NCI-H187 treated with DMSO at 0.1 percent for 48 hours (cell line): ENCODE data around the gene MPRIP.

ENCODE experiments used
- DNase-seq: peaks from one replicate; lab custom pipeline; 2025; lab: John Stamatoyannopoulos, UW

Gene MPRIP

DNA sequence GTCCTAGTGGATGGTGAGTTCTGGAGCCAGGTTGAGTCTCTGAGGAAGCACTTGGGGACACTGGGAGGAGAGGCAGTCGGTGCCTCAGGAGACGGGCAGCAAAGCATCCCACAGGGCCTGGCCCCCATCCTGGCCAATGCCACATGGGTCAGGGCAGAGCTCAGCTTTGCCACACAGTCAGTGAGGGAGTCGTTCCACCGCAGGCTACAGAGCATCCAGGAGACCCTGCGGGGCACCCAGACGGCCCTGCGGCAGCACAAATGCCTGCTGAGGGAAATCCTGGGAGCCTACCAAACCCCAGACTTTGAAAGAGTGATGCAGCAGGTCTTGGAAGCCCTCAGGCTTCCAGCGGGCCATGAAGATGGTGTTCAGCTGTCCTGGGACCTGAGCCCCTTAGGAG is 124.2 kb downstream of the MPRIP start:
- no peak for DNase-seq

DNA sequence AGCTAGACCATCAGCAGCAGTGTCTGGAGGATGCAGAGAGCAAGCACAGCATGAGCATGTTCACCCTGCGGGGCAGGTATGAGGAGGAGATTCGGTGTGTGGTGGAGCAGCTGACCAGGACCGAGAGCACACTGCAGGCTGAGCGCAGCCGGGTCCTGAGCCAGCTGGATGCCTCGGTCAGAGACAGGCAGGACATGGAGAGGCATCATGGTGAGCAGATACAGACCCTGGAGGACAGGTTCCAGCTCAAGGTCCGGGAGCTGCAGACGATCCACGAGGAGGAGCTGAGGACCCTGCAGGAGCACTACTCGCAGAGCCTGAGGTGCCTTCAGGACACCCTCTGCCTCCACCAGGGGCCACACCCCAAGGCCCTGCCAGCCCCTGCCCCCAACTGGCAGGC is 125.1 kb downstream of the MPRIP start:
- DNase-seq = no peak

DNA sequence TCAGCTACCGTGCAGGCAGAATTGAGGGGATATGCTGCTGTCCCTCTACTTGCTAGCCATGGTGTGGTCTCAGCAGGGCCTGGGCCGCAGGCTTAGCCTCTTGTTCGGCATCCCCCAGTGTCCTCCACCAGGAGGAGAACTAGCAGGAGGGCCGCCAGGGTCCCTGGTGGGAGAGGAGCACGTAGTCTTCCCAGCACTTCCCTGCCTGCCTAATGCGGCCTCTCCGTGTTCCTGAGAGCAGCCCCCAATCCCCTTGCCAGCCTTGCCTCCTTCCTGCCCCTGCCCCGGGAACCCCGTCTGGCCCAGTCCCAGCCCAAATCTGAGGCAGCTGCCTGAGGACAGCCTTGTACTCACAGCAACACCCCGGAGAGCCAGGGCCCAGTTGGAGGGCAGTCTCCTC is 125.7 kb downstream of the MPRIP start:
- no peak for DNase-seq

DNA sequence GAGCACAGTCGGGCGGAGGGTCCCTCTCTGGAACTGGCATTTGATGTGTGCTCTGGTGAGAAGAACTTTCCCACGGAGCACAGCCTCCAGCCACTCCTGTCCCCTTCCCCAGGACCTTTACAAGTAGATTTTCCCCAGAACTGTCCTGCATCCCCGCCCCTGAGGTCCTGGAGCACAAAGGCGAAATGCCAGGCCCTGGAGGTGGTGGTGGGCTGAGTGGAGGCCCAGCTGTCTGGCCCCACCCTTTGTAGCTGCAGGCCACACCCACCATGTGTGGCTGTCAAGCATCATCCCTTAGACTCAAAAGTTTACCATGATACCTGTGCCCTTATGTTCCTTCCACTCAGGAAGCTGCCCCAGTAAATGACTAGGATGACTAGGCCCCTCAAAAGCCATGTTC is 126.1 kb downstream of the MPRIP start:
- DNase-seq = no peak

DNA sequence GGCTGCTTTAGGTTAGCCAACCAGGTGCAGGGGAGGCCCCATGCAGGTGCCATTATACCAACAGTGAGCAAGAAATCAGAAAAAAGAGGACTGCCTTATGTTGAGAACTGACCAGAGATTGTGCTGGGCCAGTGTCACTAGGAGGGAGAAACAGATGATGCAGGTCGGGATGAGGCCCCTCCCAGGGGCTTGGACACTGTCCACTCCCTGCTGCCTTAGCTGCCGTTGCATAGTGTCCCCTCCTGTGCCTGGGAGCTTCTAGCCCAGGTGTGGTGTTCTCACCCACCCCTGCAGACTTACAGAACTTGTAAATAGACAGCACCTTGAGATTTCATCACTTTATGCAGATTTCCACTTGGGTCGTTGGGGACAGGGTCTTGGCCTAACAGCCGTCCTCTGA is 127.1 kb downstream of the MPRIP start:
- no peak for DNase-seq

- no peak for DNase-seq
Observed at GRCh38 chr17:17170346-17170985, 128.2 kb downstream of the MPRIP start.

GRCh38 chr17:17171186-17171585 is 128.9 kb downstream of the MPRIP start:
- no peak for DNase-seq

- DNase-seq = no peak
Observed at GRCh38 chr17:17172001-17172939, 130.0 kb downstream of the MPRIP start.

- no peak for DNase-seq
Observed at GRCh38 chr17:17172990-17173389, 130.7 kb downstream of the MPRIP start.

GRCh38 chr17:17173921-17174320 is 131.7 kb downstream of the MPRIP start:
- no peak for DNase-seq

DNA sequence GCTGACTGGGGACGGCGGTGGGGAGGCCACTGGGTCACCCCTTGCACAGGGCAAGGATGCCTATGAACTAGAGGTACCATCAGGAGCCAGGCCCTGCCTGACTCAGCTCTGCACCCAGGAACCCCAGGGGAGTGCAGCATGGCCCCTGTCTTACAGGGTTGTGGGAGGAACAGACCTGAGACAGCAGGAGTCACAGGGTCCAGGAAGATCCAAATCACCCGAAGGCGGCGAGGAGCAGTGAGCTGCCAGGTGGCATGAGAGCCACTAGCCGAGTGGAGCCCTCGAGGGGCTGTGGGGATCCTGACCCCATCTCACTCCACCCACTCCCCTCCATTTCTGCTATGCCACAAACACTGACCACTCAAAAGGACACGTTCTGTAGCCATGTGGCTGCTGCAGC is 133.1 kb downstream of the MPRIP start:
- DNase-seq = no peak

GRCh38 chr17:17175917-17176316 is 133.7 kb downstream of the MPRIP start:
- no peak for DNase-seq

GRCh38 chr17:17176341-17176740 is 134.1 kb downstream of the MPRIP start:
- DNase-seq = no peak

GRCh38 chr17:17177176-17177575 is 134.9 kb downstream of the MPRIP start:
- DNase-seq = no peak

- no peak for DNase-seq
Observed at GRCh38 chr17:17179371-17179827, 137.1 kb downstream of the MPRIP start.

DNA sequence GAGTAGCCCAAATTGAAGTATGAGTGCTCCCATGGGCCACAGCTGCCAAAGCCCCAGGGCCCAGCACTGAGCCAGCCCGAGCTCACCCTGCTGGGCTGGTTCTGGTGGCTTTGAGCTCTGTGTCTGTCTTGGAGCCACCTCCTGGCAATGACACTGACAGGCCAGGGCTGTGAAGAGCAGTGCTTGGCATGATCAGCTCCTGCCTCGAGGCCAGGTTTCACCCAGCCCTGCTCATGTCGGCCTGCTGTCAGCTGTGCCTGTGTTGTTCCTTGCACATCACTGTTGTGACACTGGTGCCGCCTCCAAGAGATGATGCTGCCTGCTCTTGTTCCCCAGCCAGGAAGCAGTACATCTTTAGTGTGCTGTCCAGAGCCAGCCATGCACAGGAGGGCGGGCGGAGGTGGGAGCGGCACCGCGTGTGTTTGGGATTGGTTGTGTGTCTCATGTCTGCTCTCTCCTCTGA is 137.9 kb downstream of the MPRIP start:
- DNase-seq = no peak

DNA sequence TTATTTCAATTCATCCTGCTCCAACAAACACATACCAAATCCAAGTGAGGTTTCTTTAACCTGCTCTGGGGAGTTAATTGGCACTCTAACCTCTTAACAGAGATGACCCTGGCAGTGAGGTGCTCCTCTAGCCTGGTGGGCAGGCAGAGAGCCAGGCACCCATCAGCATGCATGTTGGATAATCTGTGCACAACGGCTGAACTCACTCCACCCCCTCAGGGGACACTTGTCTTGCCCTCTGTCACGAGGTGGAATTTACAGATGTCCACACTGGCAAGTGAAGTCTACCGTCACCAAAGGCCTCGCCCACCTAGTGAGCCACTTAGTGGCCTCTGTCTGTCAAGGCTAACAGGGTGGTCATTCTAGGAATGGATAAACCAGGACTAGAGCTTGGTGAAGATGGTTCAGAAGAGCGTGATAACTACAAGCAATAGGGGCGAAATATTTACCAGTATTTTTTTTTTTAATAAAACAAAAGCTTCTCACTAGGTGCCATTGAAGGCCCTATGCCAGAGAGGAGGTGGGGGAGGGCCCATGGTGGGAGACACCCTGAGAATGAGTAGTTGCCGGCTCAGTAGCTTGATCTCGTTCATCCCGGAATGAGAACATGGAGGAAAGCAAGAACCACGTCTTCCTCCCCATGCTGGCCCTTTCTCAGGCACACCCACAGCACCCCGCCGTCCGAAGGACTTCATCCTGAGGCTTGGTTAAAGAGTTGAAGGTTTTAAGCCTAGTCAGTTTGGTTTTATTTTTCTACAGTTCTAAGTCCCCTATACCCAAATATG is 138.7 kb downstream of the MPRIP start:
- DNase-seq = no peak

DNA sequence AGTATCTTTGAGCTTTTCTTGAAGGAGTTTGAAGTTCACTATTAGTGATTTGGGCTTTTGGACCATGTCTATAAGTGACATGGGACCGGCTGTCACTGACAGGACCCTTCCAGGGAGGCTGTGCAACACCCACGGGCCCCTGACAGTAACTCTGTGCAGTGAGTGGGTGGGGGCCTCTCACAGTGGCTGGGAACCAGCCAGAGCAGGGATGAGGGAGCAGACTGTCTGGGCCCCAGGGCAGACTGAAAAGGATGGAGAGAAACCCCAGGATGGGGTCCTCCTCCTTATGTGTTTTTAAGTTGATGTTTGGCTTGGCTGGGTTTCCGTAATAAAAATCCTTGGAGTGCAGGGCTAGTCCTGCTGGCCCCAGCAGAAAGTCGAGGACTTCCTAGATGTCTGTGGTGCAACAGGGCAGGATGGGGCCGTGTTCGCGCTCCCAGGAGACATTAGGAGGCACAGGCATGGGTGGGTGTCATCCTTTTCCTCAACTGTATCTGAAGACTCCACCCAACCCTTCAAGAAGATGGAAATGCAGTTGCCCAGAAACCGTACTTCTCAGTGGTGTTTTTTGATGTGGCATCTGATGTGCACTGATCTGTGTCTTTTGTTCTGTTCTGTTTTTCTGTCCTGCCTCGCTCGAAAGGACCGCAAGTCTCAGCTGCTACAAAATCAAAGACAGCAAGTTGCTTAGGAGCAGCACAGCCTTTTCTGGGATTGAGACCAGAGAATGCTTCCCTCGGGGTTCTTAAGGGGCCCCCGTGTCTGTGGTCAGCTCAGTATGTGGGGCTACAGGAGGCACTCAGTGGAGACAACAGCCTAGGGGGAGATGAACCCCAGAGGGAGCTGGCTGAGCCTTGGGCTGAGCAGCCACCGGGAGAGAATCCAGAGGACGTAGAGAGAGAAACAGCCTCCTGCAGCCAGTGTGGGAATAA is 139.7 kb downstream of the MPRIP start:
- DNase-seq = no peak

- no peak for DNase-seq
Observed at GRCh38 chr17:17182598-17183136, 140.4 kb downstream of the MPRIP start.

GRCh38 chr17:17183744-17184143 is 141.5 kb downstream of the MPRIP start:
- DNase-seq = no peak
